ENCODE results near the gene UGDH.
"Not testable (repeated sequence)": the region's sequence is repeated elsewhere in the genome, so short reads cannot be mapped to it uniquely, and the experiment has no call there.

UGDH gene

DNA sequence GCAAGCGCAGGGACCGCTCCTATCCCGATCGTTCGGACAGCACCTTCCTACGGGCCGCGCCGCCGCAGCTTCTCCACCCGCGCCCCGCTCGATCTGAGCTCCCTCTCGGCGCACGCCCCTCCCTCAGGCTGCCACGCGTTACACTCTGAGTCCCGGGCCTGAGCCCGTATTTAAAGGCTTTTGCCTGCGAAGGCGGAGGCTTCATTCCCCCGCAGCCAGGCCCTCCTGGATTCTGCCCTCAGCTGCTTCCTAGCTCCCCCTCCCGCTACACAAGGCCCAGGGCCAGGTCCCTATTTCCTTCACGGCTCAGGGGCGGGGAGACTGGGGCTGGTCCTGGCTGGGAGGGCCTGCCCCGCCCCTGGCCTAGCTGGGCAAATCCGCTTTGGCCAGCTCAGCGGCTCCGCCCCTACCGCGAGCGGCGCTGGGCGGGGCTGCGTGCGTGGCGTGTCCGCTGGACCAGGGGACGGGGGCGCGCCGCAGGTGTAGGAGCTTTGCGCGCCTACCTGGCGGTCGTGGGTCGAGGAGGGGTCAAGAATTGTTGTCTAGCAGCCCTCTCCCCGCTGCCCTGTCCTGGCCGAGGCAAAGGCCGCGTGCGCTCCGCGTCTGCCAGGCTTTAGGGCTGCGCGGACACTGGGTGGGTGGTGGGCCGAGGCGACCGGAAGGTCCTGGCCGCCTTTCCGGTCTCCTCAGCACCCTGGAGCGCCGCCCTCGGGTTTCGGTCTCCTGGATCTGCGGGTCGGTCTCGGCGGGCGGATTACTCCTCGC lies at the start of gene UGDH:
Gene UGDH (minus strand): TSS at position 144 of the 765 bp plus-strand sequence. CDS start 5,927 bp downstream, outside the sequence.
- DNase-seq (ENCODE audit: low read depth), result peak; percentile 99

DNA sequence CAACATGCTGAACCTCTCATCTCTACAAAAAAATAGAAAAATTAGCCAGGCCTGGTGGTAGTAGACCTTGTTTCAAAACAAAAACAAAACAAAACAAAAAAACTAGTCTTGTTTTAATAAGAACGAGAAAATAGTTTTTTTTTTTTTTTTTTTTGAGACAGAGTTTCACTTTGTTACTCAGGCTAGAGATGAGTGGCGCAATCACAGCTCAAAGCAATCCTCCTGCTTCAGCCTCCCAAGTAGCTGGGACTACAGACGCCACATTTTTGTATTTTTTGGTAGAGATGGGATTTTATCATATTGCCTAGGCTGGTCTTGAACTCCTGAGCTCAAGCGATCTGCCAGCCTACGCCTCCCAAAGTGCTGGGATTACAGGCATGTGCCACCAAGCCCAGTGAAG lies 47.7 kb upstream of the UGDH start:
- DNase-seq (ENCODE audit: low read depth), result no peak

DNA sequence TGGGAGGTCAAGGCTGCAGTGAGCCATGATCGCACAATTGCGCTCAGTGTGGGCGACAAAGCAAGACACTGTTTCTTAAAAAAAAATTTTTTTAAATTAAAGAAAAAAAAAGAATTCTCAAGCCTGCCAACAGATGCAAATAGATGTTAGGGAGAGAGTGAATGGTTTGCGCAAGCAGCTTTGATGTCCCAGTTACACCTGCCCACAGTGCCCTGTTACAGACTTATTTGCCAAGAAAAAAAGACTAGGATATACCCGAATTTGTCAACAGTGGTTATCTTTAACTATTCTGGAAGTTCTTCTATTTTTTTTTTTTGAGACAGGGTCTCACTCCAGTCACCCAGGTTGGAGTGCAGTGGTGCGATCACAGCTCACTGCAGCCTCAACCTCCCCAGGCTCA lies 44.3 kb upstream of the UGDH start:
- no peak for DNase-seq (ENCODE audit: low read depth)

DNA sequence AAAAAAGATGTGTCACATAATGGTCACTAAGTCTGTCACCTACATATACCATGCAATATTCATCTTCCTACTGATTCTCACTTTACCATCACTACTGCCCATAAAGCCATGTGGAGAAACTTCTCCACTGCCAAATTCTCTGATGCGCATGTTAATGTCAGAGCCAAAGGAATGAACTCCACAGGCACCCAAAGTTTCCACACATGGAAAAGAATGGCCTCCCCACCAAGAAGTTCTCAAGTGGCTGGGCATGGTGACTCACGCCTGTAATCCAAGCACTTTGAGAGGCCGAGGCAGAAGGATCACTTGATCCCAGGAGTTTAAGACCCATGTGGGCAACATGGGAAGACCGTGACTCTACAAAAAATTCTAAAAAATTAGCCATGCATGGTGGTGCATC lies 43.8 kb upstream of the UGDH start:
- peak; percentile 48 for DNase-seq (ENCODE audit: low read depth)

DNA sequence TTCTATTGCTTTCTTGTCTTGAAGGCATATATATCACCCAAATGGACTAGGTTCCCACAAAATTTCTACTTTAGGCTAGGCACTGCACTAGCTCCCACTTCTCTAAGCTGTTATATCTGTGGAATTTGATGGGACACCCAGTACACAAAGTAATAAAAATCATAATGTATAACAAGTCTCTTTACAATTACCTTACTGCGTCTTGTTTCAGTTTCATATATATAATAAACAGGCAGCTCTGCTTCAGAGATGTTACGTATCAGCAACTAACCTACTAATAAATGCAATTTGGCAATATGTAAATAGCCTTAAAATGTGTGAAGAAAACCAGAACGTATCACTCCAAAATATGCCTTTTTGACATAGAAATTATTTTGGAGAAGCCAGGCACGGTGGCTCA lies 42.0 kb upstream of the UGDH start:
- DNase-seq (ENCODE audit: low read depth), result no peak

DNA sequence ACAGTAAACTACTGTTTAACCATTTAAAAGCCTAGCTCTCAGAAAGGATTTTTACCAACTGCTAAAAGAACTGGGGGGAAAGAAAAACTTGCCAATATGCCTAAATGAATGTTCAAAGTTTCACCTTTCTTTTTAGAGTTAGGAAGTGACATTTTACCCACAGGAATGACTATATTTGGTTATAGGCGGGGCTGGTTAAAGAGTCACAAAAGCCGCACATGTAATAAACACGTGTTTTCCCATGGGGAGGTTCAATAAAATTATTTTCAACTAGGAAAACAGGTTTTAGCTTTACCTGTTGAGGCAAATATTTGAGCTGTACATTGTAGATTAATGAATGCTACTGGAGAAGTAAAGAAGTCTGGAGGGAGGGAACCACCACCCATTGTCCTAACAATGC lies 41.6 kb upstream of the UGDH start:
- DNase-seq (ENCODE audit: low read depth), result no peak

DNA sequence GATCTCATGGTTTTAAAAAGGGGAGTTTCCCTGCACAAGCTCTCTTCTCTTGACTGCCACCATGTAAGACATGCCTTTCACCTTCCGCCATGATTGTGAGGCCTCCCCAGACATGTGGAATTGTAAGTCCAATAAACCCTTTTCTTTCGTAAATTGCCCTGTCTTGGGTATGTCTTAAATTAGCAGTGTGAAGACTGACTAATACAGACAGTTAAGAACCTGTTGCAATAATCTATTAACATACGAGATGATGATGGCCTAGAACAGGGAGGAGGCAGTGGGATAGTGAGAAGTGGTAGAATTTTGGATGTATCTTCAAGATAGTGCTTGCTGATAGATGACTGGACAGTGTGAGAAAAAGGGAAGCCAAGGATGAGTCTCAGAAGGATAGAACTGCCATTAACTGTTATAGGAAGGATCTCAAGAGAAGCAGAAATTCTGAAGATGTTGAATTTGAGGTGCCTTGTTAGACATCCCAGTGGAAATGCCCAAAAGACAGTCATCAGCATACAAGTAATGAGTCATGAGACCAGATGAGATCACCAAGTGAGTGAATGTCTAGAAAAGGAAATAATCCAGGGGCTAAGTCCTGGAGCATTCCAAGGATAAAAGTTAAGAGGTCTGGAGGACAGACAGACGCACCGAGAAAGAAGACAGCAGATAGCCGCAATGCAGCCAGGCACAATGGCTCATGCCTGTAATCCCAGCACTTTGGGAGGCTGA lies 38.8 kb upstream of the UGDH start:
- peak; percentile 94 for DNase-seq (ENCODE audit: low read depth)

DNA sequence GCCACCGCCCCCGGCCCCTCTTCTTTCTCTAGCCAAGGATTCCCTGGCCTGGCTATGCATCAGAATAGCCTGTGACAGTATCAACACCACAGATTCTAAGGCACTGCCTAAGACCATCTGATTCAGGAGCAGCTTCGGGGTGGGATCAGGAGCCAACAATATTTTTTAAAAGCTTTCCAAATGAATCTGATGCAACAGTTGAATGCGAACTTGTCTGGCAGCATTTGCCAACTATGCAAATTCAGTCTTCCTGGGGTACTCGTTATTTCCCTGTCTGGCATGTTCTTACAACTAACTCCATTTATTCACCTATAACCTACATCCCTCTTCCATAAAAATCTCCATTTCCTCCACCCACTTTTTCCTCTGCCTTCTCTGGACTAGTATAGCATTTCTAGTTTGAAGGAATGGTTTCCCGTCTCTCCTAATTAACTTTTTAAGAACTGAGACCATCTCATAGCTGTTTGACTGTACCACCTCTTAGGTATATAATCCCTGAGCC lies 36.2 kb upstream of the UGDH start:
- no peak for DNase-seq (ENCODE audit: low read depth)

DNA sequence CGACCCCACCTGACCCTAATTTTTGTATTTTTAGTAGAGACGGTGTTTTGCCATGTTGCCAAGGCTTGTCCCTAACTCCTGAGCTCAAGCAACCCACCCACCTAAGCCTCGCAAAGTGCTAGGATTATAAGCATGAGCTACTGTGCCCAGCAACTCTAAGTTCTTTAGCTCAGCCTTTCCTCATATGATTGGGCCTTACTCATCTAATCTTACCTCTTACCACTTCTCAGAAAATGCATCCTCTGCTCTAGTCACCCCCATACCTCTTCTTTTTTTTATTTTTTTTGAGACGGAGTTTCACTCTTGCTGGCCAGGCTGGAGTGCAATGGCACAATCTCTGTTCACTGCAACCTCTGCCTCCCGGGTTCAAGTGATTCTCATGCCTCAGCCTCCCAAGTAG lies 35.6 kb upstream of the UGDH start:
- DNase-seq (ENCODE audit: low read depth), result no peak

DNA sequence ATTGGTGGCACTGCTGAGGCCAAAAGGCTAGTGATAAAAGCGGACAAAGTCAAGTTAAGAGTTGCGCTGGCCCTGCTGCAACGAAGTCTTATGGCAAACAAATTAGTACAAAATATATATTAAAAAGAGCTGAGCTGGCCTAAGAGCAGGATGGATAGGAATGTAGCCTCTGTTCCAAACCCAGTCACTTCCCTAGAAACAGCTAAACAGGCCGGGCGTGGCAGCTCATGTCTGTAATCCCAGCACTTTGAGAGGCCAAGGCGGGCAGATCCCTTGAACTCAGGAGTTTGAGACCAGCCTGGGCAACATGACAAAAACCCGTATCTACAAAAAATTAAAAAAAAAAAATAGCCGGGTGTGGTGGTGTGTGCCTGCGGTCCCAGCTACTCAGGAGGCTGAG lies 32.4 kb upstream of the UGDH start:
- peak; percentile 9 for DNase-seq (ENCODE audit: low read depth)

DNA sequence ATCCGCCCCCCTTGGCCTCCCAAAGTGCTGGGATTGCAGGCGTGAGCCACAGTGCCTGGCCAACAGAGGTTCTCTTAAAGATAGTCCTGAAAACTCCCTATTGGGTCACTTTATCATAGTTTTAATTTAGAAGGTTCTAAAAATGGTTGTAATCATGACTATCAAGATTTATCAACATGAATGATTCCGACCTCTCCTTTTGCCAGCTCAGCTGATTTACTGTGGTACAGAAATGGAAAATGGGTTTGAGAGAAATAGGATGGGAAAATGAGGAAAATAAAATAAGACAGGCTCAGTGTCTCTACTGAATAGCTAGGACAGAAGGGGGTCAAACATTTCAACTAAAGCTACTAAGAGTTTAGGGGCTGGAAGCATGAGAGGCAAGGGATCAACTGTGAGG lies 28.2 kb upstream of the UGDH start:
- no peak for DNase-seq (ENCODE audit: low read depth)

DNA sequence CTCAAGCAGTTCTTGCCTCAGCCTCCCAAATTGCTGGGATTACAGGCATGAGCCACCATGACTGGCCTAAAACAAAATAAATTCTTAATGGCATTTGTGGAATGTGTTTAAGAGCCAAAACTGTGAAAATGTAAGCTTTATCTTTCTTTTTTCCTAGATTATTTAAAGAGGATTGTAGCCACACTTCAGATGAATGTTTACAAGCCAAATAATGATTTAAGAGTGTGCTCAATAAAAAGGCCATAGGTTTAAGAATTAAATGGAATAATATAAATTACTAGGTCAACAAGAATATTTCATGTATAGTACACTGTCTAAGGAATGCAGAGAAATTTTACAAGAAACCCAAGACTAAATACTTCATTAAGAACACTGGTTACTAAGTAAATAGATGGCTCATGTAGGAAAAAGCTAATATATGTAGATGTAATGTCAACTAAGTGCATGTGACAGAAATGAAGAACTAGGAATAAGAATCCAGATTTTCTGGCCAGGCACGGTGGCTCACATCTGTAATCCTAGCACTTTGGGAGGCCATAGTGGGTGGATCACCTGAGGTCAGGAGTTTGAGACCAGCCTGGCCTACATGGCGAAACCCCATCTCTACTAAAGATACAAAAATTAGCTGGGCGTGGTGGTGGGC lies 21.3 kb upstream of the UGDH start:
- DNase-seq (ENCODE audit: low read depth), result peak; percentile 81

DNA sequence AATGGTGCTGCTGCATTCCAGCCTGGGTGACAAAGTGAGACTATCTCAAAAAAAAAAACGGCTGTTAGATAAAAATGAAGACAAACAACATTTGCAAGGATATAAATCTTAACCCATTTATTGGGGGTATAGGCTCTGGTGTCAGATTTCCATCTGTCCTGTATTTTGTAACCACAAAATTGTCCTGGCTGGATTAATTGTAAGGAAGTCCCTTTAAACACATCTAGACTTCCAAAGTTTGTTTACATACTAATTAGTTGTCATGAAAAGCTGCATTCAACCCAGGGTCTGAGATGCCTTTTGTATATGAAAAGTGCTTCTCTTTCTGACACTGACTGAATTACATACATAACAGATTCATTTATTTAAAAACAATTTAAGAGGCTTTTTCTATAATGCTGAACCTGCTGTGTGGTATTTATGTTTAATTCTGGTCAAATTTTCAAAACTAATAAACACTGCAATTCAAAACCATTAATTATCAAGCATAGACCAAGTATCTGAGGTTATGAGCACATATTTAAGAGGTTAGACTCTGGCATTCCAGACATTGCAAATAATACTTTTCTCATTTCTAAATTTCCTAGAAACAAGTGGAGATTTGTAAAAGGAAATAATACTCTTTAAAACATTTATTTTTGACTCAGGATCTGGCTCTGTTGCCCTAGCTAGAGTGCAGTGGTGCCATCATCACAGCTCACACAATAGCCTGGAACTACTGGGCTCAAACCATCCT lies 17.5 kb upstream of the UGDH start:
- DNase-seq (ENCODE audit: low read depth), result peak; percentile 78

DNA sequence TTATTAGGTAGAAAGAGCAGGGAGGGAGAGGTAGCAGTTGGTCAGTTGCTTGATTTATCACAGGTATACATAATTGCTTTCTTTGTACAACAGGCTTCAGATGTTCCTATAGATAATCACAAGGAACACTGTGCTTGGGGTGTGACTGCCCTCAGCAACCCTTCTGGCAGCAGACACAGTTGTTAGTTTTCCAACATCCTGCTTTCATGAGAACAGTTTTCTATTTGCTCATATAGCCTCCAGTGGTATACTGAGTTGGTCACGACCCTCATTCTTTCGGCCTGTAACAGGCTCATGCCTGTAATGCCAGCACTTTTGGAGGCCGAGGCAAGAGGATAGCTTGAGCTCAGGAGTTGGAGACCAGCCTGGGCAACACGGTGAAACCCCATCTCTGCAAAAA lies 16.8 kb upstream of the UGDH start:
- DNase-seq (ENCODE audit: low read depth), result peak; percentile 55

DNA sequence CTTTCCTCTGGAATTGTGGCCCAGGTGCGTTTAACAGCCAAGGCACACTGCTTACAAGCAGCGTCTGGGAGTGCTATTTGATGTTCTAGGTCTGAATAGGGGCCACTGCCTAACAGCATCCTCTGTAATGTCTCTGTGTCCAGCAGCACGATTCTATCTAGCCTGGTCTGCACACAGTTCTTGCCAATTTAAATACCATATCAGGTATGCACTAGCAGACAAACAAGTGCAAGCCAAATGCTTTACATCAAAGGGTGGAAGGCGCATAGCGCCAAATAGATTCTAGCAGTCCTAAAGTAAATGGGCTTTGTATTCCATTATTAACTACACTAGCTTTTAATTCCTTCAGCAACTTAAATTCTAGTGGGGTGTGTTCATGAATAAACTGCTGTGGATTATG lies 15.8 kb upstream of the UGDH start:
- no peak for DNase-seq (ENCODE audit: low read depth)

DNA sequence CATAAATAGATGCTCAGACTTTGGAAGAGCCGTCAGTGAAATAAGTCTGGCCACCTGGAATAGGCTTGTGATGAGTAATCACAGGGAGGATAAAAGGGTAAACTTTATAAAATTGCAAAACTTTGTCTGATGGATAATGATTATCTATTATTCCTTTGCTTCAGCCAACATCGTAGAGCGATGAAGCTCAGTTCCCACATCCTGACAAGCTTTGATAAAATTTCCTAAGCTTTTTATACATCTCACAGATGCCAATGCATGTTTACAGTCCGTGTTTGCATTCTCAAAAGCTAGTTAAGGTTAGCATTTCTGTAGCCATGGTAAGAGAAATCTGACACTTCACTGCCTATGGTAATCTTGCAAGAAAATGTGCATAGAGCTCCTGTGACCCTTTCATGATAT lies 15.4 kb upstream of the UGDH start:
- no peak for DNase-seq (ENCODE audit: low read depth)

DNA sequence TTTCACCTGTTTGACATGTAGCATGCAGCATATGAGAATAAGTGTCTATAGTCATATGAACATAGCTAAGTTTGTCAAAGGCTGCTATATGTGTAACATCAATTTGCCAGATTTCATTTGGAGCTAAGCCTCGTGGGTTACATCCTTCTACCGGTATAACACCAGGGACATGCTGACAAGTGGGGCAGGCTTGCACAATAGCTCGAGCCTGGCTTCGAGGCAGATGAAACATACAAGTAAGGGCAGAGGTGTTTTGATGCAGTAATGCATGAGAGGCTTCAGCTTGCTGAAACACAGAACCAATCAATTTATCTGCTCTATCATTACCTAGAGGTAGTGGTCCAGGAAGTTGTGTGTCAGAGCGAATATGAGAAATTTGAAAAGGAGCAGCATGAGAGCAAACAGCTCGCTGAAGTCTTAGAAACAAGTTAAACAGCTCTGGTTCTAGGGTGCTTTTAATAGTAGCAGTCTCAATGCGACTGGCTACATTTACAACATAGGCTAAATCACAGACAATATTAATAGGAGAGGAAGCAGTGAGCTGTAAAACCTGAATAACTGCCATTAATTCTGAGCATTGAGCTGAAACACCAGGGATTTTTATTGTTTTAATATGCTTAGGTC lies 14.9 kb upstream of the UGDH start:
- DNase-seq (ENCODE audit: low read depth), result no peak

DNA sequence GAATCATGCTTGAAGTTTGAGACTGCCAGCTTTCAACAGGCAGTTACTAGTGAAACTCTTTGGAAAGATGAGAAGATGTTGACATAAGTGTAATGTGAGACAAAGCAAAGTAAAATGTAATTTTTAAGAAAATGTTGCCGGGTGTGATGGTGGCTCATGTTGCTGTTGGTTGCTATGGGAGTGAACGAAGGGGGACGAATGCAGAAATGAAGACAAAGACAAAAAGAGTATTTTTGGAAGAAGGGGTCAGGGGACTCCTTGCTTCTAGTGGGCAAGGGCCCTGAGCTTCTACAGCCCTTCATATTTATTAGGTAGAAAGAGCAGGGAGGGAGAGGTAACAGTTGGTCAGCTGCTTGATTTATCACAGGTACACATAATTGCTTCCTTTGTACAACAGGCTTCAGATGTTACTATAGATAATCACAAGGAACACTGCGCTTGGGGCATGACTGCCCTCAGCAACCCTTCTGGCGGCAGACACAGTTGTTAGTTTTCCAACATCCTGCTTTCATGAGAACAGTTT lies 11.9 kb upstream of the UGDH start:
- DNase-seq (ENCODE audit: low read depth), result no peak

DNA sequence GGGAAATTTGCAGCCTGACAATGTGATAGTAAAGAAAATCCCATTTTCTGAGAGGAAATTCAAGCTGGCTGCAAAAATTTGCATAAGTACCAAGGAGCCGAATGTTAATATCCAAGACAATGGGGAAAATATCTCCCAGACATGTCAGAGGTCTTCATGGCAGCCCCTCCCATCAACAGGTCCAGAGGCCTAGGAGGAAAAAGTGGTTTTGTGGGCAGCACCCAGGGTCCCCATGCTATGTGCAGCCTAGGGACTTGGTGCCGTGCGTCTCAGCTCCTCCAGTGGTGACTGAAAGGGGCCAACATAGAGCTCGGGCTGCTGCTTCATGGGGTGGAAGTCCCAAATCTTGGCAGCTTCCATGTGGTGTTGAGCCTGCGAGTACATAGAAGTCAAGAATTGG lies 6.3 kb upstream of the UGDH start:
- no peak for DNase-seq (ENCODE audit: low read depth)

DNA sequence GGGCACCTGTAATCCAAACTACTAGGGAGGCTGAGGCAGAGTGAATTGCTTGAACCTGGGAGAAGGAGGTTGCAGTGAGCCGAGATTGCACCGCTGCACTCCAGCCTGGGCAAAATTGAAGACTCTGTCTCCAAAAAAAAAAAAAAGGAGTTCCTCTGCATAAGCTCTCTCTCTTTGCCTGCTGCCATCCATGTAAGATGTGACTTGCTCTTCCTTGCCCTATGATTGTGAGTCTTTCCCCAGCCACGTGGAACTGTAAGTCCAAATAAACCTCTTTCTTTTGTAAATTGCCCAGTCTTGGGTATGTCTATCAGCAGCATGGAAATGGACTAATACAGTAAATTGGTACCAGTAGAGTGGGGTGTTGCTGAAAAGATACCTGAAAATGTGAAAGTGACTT lies 5.0 kb upstream of the UGDH start:
- not testable (repeated sequence) for DNase-seq (ENCODE audit: low read depth)

DNA sequence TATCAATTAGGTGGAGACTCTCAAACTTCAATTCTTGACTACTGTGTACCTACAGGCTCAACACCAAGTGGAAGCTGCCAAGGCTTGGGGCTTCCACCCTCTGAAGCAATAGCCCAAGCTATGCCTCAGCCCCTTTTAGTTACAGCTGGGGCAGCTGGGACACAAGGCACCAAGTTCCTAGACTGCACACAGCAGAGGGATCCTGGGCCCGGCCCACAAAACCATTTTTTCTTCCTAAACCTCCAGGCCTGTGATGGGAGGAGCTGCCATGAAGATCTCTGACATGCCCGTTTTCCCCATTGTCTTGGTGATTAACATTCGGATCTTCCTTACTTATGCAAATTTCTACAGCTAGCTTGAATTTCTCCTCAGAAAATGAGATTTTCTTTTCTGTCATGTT lies 3.4 kb upstream of the UGDH start:
- DNase-seq (ENCODE audit: low read depth), result no peak

DNA sequence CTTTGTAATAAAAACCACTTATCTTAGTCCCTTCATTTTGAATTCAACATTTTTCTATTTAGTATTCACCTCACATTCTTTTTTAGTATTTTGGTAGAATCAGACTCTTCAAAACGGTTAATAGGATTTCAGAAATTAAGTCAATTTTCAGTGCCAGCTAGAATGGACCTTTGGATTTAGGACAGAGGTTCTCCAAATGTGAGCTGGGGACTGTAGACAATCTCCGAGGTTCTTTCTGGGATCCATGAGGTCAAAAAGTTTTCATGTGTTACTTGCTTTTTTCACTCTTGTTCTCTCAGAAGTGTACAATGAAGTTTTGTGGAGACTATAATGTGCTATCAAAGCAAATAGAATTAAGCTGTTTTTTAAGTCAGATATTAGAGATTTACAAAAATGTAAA lies 2.3 kb upstream of the UGDH start:
- no peak for DNase-seq (ENCODE audit: low read depth)
